ENCODE results near the gene EHD3. TPM values are rescaled to one million over a fixed set of nuclear protein-coding genes. Genes with fewer than 3 reads are reported as not detected.

The EHD3 gene
- total RNA-seq, 1 donor, result 48.8 TPM

DNA sequence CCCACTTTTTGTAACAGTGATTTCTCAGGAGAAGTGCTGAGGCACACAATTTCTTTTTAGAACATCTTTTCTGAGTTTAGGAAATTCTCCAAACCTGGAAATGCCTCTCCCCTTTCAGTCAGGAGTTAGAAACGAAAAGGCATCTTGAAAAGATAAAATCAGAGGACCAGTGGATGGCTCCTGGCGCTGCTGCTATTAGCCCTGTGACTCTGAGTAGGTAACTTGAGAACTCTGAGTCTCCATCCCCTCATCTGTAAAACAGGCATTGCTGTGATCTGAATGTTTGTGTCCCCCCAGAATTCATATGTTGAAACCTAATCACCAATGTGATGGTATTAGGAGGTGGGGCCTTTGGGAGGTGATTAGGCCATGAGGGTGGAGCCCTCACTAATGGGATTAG, 50.2 kb downstream of the EHD3 start:
- TF ChIP-seq, protein P1, sequence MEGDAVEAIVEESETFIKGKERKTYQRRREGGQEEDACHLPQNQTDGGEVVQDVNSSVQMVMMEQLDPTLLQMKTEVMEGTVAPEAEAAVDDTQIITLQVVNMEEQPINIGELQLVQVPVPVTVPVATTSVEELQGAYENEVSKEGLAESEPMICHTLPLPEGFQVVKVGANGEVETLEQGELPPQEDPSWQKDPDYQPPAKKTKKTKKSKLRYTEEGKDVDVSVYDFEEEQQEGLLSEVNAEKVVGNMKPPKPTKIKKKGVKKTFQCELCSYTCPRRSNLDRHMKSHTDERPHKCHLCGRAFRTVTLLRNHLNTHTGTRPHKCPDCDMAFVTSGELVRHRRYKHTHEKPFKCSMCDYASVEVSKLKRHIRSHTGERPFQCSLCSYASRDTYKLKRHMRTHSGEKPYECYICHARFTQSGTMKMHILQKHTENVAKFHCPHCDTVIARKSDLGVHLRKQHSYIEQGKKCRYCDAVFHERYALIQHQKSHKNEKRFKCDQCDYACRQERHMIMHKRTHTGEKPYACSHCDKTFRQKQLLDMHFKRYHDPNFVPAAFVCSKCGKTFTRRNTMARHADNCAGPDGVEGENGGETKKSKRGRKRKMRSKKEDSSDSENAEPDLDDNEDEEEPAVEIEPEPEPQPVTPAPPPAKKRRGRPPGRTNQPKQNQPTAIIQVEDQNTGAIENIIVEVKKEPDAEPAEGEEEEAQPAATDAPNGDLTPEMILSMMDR (IDR thresholded peaks at IDR 0.05; ENCODE audit: insufficient read depth, low read depth, low read length), result no peak
- H3K4me3 ChIP-seq (ENCODE audit: low read depth, low read length), result no peak overlapping the region
- no peak for DNase-seq (ENCODE audit: low read depth)

DNA sequence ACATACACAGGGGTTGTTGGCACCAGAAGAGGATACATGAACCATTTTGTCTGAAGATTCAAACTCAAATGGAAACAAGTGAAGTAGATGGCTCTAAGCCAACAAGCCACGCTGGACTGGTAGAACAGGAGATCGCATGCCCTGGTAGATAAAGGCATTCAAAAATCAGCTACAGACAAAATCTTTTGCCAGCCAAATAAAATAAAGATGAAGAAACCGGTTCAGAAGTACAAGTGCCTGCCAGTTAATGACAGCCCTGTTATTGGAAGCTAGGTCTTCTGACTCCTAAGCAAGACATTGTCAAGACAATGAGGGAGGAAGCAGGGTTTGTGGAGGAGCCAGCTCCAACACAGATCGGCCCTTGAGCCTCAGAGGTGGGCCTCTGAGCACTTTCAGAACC, 52.3 kb downstream of the EHD3 start:
- DNase-seq (ENCODE audit: low read depth), result no peak
- TF ChIP-seq, protein P1 (IDR thresholded peaks at IDR 0.05; ENCODE audit: insufficient read depth, low read depth, low read length), result no peak
- H3K4me3 ChIP-seq (ENCODE audit: low read depth, low read length), result no peak overlapping the region

DNA sequence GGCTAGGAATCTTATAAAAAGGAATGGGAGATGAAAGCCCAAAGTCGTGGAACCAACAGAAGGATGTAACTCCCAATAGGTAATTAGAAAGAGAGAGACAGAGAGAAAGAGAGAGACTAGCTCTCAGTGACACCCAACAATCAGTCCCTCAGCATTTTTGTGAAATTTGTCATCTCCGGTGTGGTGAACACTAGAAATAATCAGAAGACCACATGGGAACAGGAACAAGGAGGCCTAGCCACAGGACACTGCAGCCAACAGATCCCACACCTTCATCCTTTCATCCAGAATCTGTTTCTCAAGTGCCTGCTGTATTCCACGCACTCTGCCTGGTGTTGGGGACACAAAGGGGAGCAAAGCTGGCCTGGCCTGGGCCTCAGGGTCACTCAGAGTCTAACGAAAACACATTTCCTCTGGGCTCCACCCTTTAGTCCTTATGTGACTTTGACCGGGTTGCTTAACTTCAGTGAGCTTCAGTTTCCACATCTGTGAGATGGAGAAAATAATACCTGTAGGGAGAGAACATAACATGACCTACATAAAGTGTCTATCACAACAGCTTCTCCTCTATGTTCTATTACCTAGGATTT, 53.1 kb downstream of the EHD3 start:
- TF ChIP-seq, protein P1 (IDR thresholded peaks at IDR 0.05; ENCODE audit: insufficient read depth, low read depth, low read length), result no peak
- H3K4me3 ChIP-seq (ENCODE audit: low read depth, low read length), result no peak overlapping the region
- DNase-seq (ENCODE audit: low read depth), result peak; percentile 45

DNA sequence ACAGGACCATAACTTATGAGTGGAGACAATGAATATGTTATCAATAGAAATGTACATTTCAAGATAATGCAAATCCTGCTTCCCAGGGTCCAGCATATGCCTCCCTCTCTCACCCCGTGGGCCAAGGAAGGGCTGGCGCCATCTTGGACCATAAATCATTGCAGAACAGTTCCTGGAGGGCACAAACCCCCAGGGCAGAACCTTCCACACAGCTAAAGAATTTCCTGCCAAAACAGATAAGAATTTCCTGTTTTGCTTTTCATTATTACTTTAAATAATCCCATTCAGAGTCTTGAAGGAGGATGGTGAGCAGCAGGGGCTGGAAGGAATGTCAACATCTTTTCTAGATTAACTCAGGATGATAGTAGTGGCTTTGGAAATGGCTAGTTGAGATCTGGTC, 53.7 kb downstream of the EHD3 start:
- TF ChIP-seq, protein P1 (IDR thresholded peaks at IDR 0.05; ENCODE audit: insufficient read depth, low read depth, low read length), result no peak
- peak; percentile 67 for DNase-seq (ENCODE audit: low read depth)
- no peak overlapping the region for H3K4me3 ChIP-seq (ENCODE audit: low read depth, low read length)

DNA sequence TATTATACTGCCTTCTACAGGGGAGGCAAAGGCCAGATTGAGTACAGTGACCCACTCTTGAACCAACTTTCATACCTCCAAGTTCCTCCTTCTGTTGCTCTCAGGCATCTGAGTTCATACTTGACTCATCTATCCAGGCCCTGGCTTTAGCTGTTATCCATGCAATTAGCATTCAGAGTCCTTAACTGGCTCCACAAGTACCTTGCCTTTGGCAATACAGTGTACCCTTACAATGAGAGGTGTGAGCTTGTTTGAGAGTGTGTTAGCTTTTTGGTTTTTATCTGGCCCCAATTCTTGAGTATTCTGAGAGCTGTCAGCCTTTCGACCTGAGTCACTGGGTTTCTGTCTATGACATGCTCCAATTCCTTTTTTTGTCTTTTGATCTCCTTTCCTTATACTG, 60.2 kb downstream of the EHD3 start:
- TF ChIP-seq, protein P1 (IDR thresholded peaks at IDR 0.05; ENCODE audit: insufficient read depth, low read depth, low read length), result no peak
- no peak overlapping the region for H3K4me3 ChIP-seq (ENCODE audit: low read depth, low read length)
- DNase-seq (ENCODE audit: low read depth), result no peak

DNA sequence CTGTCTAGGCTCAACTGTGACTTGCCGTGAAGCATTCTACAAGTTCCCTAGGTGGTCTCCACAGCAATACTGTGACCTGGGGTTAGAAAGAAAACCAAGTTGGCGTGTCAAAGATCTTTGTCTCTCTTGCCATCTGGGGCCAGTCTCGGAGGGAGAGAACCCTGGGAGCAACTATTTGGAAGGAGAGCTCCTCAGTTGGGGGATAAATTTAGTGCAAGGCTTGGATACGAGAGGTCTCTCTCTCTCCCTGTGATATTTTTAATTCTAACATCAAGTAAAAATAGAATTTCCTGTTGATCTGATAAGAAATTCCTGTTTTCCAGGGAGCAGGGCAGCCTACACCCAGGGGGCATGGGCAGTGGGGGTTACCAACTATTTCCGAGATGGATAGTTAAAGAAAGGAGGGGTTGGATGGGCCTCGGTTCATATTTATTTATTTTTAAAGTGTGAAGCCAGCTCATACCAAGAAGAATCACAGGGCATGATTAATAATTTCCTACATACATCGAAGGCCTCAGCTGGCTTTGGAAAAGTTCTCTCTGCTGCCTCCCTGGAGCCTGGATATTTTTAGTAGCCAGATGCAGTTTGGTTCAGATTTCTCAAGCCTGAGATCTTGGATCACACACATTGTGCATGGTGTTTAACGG, 62.8 kb downstream of the EHD3 start:
- no peak for DNase-seq (ENCODE audit: low read depth)
- TF ChIP-seq, protein P1 (IDR thresholded peaks at IDR 0.05; ENCODE audit: insufficient read depth, low read depth, low read length), result no peak
- no peak overlapping the region for H3K4me3 ChIP-seq (ENCODE audit: low read depth, low read length)

DNA sequence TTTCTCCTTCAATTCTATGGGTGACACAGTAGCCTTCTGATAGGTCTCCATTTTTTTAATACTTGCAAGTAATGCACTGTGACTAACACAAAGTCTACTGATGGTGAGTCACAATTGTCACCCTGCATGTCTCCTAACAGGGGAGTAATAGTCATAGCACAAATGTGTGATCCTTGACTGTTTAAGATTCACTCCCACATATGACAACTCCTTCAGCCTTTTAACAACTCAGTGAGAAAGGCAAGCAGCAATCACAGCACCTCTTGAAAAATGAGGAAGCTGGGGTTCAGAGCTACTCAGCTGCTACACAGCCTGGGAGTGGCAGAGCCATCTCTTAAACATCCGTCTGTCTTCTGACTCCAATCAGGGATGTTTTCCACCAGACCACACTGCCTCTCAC, 63.8 kb downstream of the EHD3 start:
- peak; percentile 48 for DNase-seq (ENCODE audit: low read depth)
- no peak overlapping the region for H3K4me3 ChIP-seq (ENCODE audit: low read depth, low read length)
- TF ChIP-seq, protein P1 (IDR thresholded peaks at IDR 0.05; ENCODE audit: insufficient read depth, low read depth, low read length), result no peak
